Neural cell (in vitro differentiated cells): ENCODE measurements around the gene ADSS1. TPM values are rescaled to one million over a fixed set of nuclear protein-coding genes. Genes with fewer than 3 reads are reported as not detected.

Experiments used
- H2AFZ ChIP-seq: fragments of 200-600, 300-800 bp; sonication (generic), shearing (Covaris generic); 2 replicates; pipeline ENCODE4 v1.6.0; 2014; ENCODE audit warnings: low read depth, mild to moderate bottlenecking, antibody characterized with exemption, low read length, moderate library complexity
- H3F3A ChIP-seq: fragments of 200-600 bp; shearing (Covaris generic); 2 replicates; pipeline ENCODE4 v1.6.1; 2016; ENCODE audit warnings: mild to moderate bottlenecking, moderate library complexity, mixed read lengths, antibody characterized with exemption, low read length; ENCODE audit not compliant: insufficient read depth, poor library complexity, severe bottlenecking
- H3K27ac ChIP-seq: fragments of 200-600, 300-800 bp; sonication (generic), shearing (Covaris generic); 2 replicates; pipeline ENCODE4 v1.5.1; 2014; ENCODE audit warnings: mild to moderate bottlenecking, low read length, moderate library complexity
- H3K27me3 ChIP-seq: fragments of 300-800, 200-600 bp; sonication (generic), shearing (Covaris generic); 2 replicates; pipeline ENCODE4 v1.6.0; 2014; ENCODE audit warnings: mild to moderate bottlenecking, low read depth, low read length, moderate library complexity; ENCODE audit not compliant: insufficient read depth
- H3K36me3 ChIP-seq: fragments of 300-800, 200-600 bp; sonication (generic), shearing (Covaris generic); 2 replicates; pipeline ENCODE4 v1.5.1; 2014; ENCODE audit warnings: mild to moderate bottlenecking, antibody characterized with exemption, low read length, moderate library complexity; ENCODE audit not compliant: insufficient read depth
- H3K4me2 ChIP-seq: fragments of 300-800, 200-600 bp; sonication (generic), shearing (Covaris generic); 2 replicates; pipeline ENCODE4 v1.6.0; 2014; ENCODE audit warnings: mild to moderate bottlenecking, low read length
- H3K4me3 ChIP-seq: fragments of 300-800, 200-600 bp; sonication (generic), shearing (Covaris generic); 2 replicates; pipeline ENCODE4 v1.5.1; 2014; ENCODE audit warnings: mild to moderate bottlenecking, low read length, moderate library complexity
- H3K79me2 ChIP-seq: fragments of 200-600 bp; shearing (Covaris generic); replicated peaks from 2 replicates; pipeline ENCODE4 v1.6.0; 2014; ENCODE audit warnings: mild to moderate bottlenecking, low read length, moderate library complexity; ENCODE audit not compliant: insufficient read depth
- H3K9ac ChIP-seq: fragments of 300-800, 200-600 bp; sonication (generic), shearing (Covaris generic); 2 replicates; pipeline ENCODE4 v1.6.1; 2016; ENCODE audit warnings: mild to moderate bottlenecking, low read length, mixed read lengths
- H3K9me2 ChIP-seq: fragments of 200-600 bp; shearing (Covaris generic); 2 replicates; pipeline ENCODE4 v1.6.1; 2016; ENCODE audit warnings: mild to moderate bottlenecking, low read length, mixed read lengths; ENCODE audit not compliant: insufficient read depth
- H3K9me3 ChIP-seq: fragments of 200-600, 300-800 bp; sonication (generic), shearing (Covaris generic); 2 replicates; pipeline ENCODE4 v1.6.1; 2016; ENCODE audit warnings: mild to moderate bottlenecking, mixed run types, low read length, moderate library complexity, mixed read lengths
- H4K20me1 ChIP-seq: fragments of 200-600 bp; shearing (Covaris generic); 2 replicates; pipeline ENCODE4 v1.6.1; 2016; ENCODE audit warnings: mild to moderate bottlenecking, mixed run types; ENCODE audit not compliant: insufficient read depth
- CTCF ChIP-seq: fragments of 450-650 bp; IDR thresholded peaks from 2 replicates; pipeline ENCODE4 v1.5.1; 2014; ENCODE audit warnings: antibody characterized with exemption, mild to moderate bottlenecking, moderate library complexity; ENCODE audit not compliant: poor library complexity, severe bottlenecking
- EP300 ChIP-seq: fragments of 450-650 bp; conservative IDR thresholded peaks from 2 replicates; pipeline ENCODE4 v1.6.1; 2014; ENCODE audit warnings: antibody characterized with exemption, mild to moderate bottlenecking, moderate library complexity; ENCODE audit not compliant: poor library complexity, severe bottlenecking
- EZH2 ChIP-seq: fragments of 200-600, 300-800 bp; shearing (Covaris generic), sonication (generic); IDR thresholded peaks from 2 replicates; pipeline ENCODE4 v1.6.1; 2014; ENCODE audit warnings: antibody characterized with exemption, low read length, borderline replicate concordance, mild to moderate bottlenecking; ENCODE audit not compliant: insufficient read depth, poor library complexity, severe bottlenecking
- MXI1 ChIP-seq: fragments of 450-650 bp; conservative IDR thresholded peaks from 2 replicates; pipeline ENCODE4 v1.6.1; 2014; ENCODE audit warnings: antibody characterized with exemption, mild to moderate bottlenecking; ENCODE audit not compliant: poor library complexity, severe bottlenecking
- POLR2AphosphoS5 ChIP-seq: IDR thresholded peaks from 2 replicates; pipeline ENCODE4 v1.6.1; 2012
- RAD21 ChIP-seq: fragments of 450-650 bp; conservative IDR thresholded peaks from 2 replicates; pipeline ENCODE4 v1.6.1; 2014; ENCODE audit warnings: antibody characterized with exemption, mild to moderate bottlenecking, moderate library complexity
- SMC3 ChIP-seq: fragments of 450-650 bp; conservative IDR thresholded peaks from 2 replicates; pipeline ENCODE4 v1.6.1; 2014; ENCODE audit warnings: antibody characterized with exemption, mild to moderate bottlenecking, moderate library complexity; ENCODE audit not compliant: poor library complexity
- TAF1 ChIP-seq: IDR thresholded peaks from 2 replicates; pipeline ENCODE4 v1.6.1; 2012; ENCODE audit warnings: low read depth
- polyA plus RNA-seq: library from polyadenylated mRNA; depleted of rRNA; stranded (reverse); fragments of >200 nt; gene quantifications from 2 replicates; pipeline ENCODE4 v1.2.3, GENCODE V29; 2014
- TF ChIP-seq, protein P1 (sequence below): IDR thresholded peaks from 2 replicates; pipeline ENCODE4 v1.6.1; 2012; ENCODE audit warnings: borderline replicate concordance

Gene ADSS1
- polyA plus RNA-seq, 1 donor from 2014 or later = 4.3 TPM

GRCh38 chr14:104715871-104716270 lies 8.2 kb upstream of the ADSS1 start:
- Histone ChIP-seq H3K4me2 (no peak overlapping the region), H3F3A (no peaks in the 10 kb centered on the region), H3K79me2 (no peaks in the 10 kb centered on the region), H3K4me3 (no peak overlapping the region), H3K9me3 (no peaks in the 10 kb centered on the region), H3K9ac (no peak overlapping the region), H3K9me2 (no peaks in the 10 kb centered on the region), H3K36me3 (no peaks in the 10 kb centered on the region), H4K20me1 (no peaks in the 10 kb centered on the region), H2AFZ (no peak overlapping the region), H3K27ac (no peak overlapping the region), H3K27me3 (no peaks in the 10 kb centered on the region)
- TF ChIP-seq SMC3 = no peak
- no peak for TF ChIP-seq MXI1
- TF ChIP-seq RAD21 = no peak
- TF ChIP-seq CTCF = no peak
- no peak for TF ChIP-seq EZH2
- TF ChIP-seq TAF1 = no peak
- no peak for TF ChIP-seq EP300
- TF ChIP-seq POLR2AphosphoS5 = no peak
- TF ChIP-seq, protein P1, sequence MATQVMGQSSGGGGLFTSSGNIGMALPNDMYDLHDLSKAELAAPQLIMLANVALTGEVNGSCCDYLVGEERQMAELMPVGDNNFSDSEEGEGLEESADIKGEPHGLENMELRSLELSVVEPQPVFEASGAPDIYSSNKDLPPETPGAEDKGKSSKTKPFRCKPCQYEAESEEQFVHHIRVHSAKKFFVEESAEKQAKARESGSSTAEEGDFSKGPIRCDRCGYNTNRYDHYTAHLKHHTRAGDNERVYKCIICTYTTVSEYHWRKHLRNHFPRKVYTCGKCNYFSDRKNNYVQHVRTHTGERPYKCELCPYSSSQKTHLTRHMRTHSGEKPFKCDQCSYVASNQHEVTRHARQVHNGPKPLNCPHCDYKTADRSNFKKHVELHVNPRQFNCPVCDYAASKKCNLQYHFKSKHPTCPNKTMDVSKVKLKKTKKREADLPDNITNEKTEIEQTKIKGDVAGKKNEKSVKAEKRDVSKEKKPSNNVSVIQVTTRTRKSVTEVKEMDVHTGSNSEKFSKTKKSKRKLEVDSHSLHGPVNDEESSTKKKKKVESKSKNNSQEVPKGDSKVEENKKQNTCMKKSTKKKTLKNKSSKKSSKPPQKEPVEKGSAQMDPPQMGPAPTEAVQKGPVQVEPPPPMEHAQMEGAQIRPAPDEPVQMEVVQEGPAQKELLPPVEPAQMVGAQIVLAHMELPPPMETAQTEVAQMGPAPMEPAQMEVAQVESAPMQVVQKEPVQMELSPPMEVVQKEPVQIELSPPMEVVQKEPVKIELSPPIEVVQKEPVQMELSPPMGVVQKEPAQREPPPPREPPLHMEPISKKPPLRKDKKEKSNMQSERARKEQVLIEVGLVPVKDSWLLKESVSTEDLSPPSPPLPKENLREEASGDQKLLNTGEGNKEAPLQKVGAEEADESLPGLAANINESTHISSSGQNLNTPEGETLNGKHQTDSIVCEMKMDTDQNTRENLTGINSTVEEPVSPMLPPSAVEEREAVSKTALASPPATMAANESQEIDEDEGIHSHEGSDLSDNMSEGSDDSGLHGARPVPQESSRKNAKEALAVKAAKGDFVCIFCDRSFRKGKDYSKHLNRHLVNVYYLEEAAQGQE = no peak

GRCh38 chr14:104717137-104717536 lies 6.9 kb upstream of the ADSS1 start:
- Histone ChIP-seq H3K4me2 (no peak overlapping the region), H4K20me1 (no peaks in the 10 kb centered on the region), H3K79me2 (no peaks in the 10 kb centered on the region), H3K36me3 (no peaks in the 10 kb centered on the region), H3K4me3 (no peak overlapping the region), H3K27ac (no peak overlapping the region), H3F3A (no peaks in the 10 kb centered on the region), H2AFZ (no peak overlapping the region), H3K9ac (no peak overlapping the region), H3K27me3 (no peaks in the 10 kb centered on the region), H3K9me3 (no peaks in the 10 kb centered on the region), H3K9me2 (no peaks in the 10 kb centered on the region)
- no peak for TF ChIP-seq SMC3
- no peak for TF ChIP-seq TAF1
- no peak for TF ChIP-seq RAD21
- TF ChIP-seq EZH2 = no peak

- Histone ChIP-seq H3K4me3 (no peak overlapping the region), H3F3A (no peaks in the 10 kb centered on the region), H3K27ac (no peak overlapping the region), H2AFZ (no peak overlapping the region), H3K79me2 (no peaks in the 10 kb centered on the region), H3K4me2 (no peak overlapping the region), H3K9ac (no peak overlapping the region), H3K36me3 (no peaks in the 10 kb centered on the region), H3K9me3 (no peaks in the 10 kb centered on the region), H3K9me2 (no peaks in the 10 kb centered on the region), H3K27me3 (no peaks in the 10 kb centered on the region), H4K20me1 (no peaks in the 10 kb centered on the region)
- no peak for TF ChIP-seq POLR2AphosphoS5
- no peak for TF ChIP-seq SMC3
- no peak for TF ChIP-seq CTCF
- no peak for TF ChIP-seq EP300
- TF ChIP-seq RAD21 = no peak
- TF ChIP-seq, protein P1 = no peak
- no peak for TF ChIP-seq EZH2
- TF ChIP-seq TAF1 = no peak
- no peak for TF ChIP-seq MXI1
These were observed 6.4 kb upstream of the ADSS1 start for GRCh38 chr14:104717646-104718045.
